ENCODE measurements around the gene SBDS. TPM values are rescaled to one million over a fixed set of nuclear protein-coding genes. Genes with fewer than 3 reads are reported as not detected.

Gene SBDS
- total RNA-seq, 1 experiment from 2014 or later = 37.8 TPM

GRCh38 chr7:67022511-67022910 lies 27.1 kb upstream of the SBDS start:
- Histone ChIP-seq H3K79me1 (ENCODE audit: insufficient read depth, low read depth, low read length, poor library complexity, severe bottlenecking) (no peaks in the 10 kb centered on the region), H2AFZ (ENCODE audit: low read length) (no peak overlapping the region), H4K20me1 (ENCODE audit: control insufficient read depth, insufficient read depth, insufficient read length) (no peaks in the 10 kb centered on the region), H3K4ac (ENCODE audit: low read depth, low read length) (no peak overlapping the region), H2BK12ac (ENCODE audit: insufficient read length, low read depth, low read length) (no peak overlapping the region), H3K56ac (ENCODE audit: insufficient read length, low read depth, low read length) (no peak overlapping the region), H3K9ac (ENCODE audit: extremely low read depth, insufficient read length, low read length) (no peak overlapping the region), H3K23me2 (ENCODE audit: insufficient read length, low read depth, low read length, poor library complexity, severe bottlenecking) (no peaks in the 10 kb centered on the region), H3K79me2 (ENCODE audit: insufficient read depth, low read length) (no peaks in the 10 kb centered on the region), H4K8ac (replicated peaks; ENCODE audit: insufficient read length, low read depth, low read length) (no peak overlapping the region), H3K4me2 (ENCODE audit: insufficient read depth, insufficient read length, low read length) (no peak overlapping the region), H3K18ac (ENCODE audit: insufficient read length, low read depth, low read length) (no peak overlapping the region), H3T11ph (ENCODE audit: low read length) (no peak overlapping the region), H3K14ac (ENCODE audit: insufficient read depth, low read length) (no peak overlapping the region), H3K4me1 (ENCODE audit: insufficient read depth, low read length) (no peaks in the 10 kb centered on the region), H4K91ac (ENCODE audit: insufficient read length, low read depth, low read length) (no peak overlapping the region), H2BK5ac (ENCODE audit: insufficient read length, low read length) (no peak overlapping the region), H4K5ac (ENCODE audit: insufficient read length, low read depth, low read length) (no peak overlapping the region), H3K23ac (ENCODE audit: insufficient read length, low read depth, low read length) (no peak overlapping the region), H3K27ac (ENCODE audit: insufficient read length, low read depth, low read length) (no peak overlapping the region), H2BK120ac (ENCODE audit: low read depth, low read length, poor library complexity, severe bottlenecking) (no peak overlapping the region), H2BK15ac (ENCODE audit: low read depth, low read length) (no peak overlapping the region), H3K9me3 (ENCODE audit: control insufficient read depth, low read depth, low read length) (no peaks in the 10 kb centered on the region), H3K27me3 (ENCODE audit: insufficient read depth, low read length) (no peaks in the 10 kb centered on the region), H2BK20ac (ENCODE audit: low read depth, low read length, poor library complexity, severe bottlenecking) (no peak overlapping the region), H2AK5ac (ENCODE audit: insufficient read length, low read length) (no peak overlapping the region)
- no peak overlapping the region for H3K4me3 Mint-ChIP-seq
- no peak for DNase-seq
- no peak for TF ChIP-seq CTCF (conservative IDR thresholded peaks at IDR 0.05)
- H3K36me3 Mint-ChIP-seq (ENCODE audit: insufficient read depth in 1 of 3, low read depth in 3 of 3) = peaks cover 16 to 63% (median 47%) of the 10 kb centered on the region in 3 experiments; a peak in 6 of 7 replicates
- no peak overlapping the region for H3K27ac Mint-ChIP-seq
- H3K9me3 Mint-ChIP-seq = no peaks in the 10 kb centered on the region
- H3K27me3 Mint-ChIP-seq (ENCODE audit: low read depth) = no peaks in the 10 kb centered on the region
- no CpG with 5 or more reads among the region's 3 CpGs for WGBS (ENCODE audit: extremely low coverage, insufficient read length, low lambda C conversion rate)
- no peaks in the 10 kb centered on the region for H3K4me1 Mint-ChIP-seq

All from H9 (cell line).